ENCODE results near the gene RAF1. TPM values are rescaled to one million over a fixed set of nuclear protein-coding genes. Genes with fewer than 3 reads are reported as not detected.

RAF1 gene
- total RNA-seq, 1 experiment from 2014 or later, result 64.3 TPM

DNA sequence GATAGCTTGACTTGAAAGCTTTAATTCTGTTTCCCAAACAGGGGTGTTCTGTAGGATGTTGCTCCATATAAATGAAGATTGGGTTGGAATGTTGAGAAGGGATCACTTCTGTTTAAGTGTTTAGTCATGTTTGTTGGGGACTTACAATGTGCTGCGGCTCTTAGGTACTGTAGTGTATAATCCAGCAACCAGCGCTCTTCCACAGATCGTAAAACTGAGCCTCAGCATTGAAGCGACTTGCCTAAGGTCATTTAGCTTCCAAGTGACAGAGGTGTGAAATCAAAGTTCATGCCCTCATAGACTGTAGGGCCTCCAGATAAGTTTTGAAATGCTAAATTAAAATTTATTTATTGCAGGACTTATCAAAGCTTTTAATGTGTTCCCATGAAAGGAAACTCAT, 105.2 kb downstream of the RAF1 start (continued):
- TF ChIP-seq YY1 (IDR thresholded peaks at IDR 0.05; ENCODE audit: extremely low read depth, insufficient replicate concordance, low read depth, low read length), result no peak
- TF ChIP-seq ZFX (IDR thresholded peaks at IDR 0.05), result no peak
- no peak for TF ChIP-seq POLR2A (IDR thresholded peaks at IDR 0.05; ENCODE audit: borderline replicate concordance, extremely low read depth, insufficient read depth, insufficient read length)

DNA sequence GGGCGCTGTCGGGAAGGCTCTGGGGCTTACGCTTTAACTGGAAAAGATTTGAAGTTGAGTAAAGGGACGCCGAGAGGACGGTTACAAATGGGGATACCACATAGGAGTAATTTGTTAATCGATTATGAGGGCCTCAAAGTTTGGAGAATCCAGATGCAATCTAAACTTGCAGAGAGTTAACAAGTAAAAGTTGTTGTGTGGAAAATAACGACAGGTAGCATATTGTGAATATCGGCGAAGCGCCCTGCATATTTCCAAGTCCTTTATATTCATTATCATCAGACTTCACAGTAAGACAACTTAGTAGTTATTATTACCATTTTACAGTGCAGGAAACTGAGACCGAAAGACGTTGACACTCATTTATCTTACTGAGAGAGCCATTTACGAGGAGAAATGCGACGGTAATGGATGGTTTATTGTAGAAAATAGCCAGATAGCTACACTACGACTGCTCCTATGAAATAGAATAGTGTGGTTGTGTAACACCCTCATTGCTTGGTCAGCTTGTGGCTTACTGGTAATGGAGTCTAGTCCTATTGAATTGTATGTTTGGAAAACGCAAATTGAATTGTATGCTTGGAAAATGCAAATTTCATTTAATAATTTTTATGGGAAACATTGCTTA, 106.3 kb downstream of the RAF1 start:
- ATAC-seq (no peak), DNase-seq (ENCODE audit: low read depth, low spot score) (no peak)
- peak overlapping the region; percentile 95 for H3K9ac ChIP-seq (ENCODE audit: low read length)
- H3K9me2 ChIP-seq (ENCODE audit: insufficient read depth), result no peaks in the 10 kb centered on the region
- BruUV-seq (replicated peaks), result TSS peak; percentile 44
- H4K20me1 ChIP-seq (ENCODE audit: insufficient read depth), result peaks cover 6% of the 10 kb centered on the region; the same call in 1 of the 2 replicates
- ChIA-PET RAD21 (ENCODE audit: low non-redundant PET in 1 of 2, low total read pairs in 2 of 2, uncharacterized antibody in 2 of 2, unreplicated experiment in 2 of 2) (no interaction called here), POLR2A (interaction anchor here (0.6 kb wide), 1 partner anchor 12 kb away, joined by 3 read pairs; no protein-coding TSS in a partner anchor), CTCF (no interaction called here)
- H3K36me3 ChIP-seq (ENCODE audit: control insufficient read depth in 1 of 2, insufficient read depth in 2 of 2, low read length in 2 of 2), result no peaks in the 10 kb centered on the region
- TF ChIP-seq FOSL1 (IDR thresholded peaks at IDR 0.05; ENCODE audit: low read depth), result no peak
- 0 out of 2 replicates have a peak, but pooled peaks have one; percentile 14 for TF ChIP-seq CEBPB (IDR thresholded peaks at IDR 0.05; ENCODE audit: low read depth)
- TF ChIP-seq, protein P1, sequence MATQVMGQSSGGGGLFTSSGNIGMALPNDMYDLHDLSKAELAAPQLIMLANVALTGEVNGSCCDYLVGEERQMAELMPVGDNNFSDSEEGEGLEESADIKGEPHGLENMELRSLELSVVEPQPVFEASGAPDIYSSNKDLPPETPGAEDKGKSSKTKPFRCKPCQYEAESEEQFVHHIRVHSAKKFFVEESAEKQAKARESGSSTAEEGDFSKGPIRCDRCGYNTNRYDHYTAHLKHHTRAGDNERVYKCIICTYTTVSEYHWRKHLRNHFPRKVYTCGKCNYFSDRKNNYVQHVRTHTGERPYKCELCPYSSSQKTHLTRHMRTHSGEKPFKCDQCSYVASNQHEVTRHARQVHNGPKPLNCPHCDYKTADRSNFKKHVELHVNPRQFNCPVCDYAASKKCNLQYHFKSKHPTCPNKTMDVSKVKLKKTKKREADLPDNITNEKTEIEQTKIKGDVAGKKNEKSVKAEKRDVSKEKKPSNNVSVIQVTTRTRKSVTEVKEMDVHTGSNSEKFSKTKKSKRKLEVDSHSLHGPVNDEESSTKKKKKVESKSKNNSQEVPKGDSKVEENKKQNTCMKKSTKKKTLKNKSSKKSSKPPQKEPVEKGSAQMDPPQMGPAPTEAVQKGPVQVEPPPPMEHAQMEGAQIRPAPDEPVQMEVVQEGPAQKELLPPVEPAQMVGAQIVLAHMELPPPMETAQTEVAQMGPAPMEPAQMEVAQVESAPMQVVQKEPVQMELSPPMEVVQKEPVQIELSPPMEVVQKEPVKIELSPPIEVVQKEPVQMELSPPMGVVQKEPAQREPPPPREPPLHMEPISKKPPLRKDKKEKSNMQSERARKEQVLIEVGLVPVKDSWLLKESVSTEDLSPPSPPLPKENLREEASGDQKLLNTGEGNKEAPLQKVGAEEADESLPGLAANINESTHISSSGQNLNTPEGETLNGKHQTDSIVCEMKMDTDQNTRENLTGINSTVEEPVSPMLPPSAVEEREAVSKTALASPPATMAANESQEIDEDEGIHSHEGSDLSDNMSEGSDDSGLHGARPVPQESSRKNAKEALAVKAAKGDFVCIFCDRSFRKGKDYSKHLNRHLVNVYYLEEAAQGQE (IDR thresholded peaks at IDR 0.05; ENCODE audit: low read depth), result no peak
- intact Hi-C loops (cut with micrococcal nuclease), result loop anchor here (5.0 kb wide), 1 partner anchor 105 kb away; the partner anchor contains the start of gene RAF1
- H3K4me1 ChIP-seq (ENCODE audit: control insufficient read depth in 1 of 2, insufficient read depth in 2 of 2, low read length in 2 of 2), result peaks cover 3 to 20% of the 10 kb centered on the region in 2 experiments; a peak in 3 of 4 replicates
- H3K4me2 ChIP-seq (ENCODE audit: low read length), result peak overlapping the region; percentile 85
- no peaks in the 10 kb centered on the region for H3K27me3 ChIP-seq (ENCODE audit: insufficient read depth, low read length)
- peaks cover 57% of the 10 kb centered on the region for H3K79me2 ChIP-seq (ENCODE audit: insufficient read depth, low read length)
- peak overlapping the region; percentile 86 to 95 for H3K4me3 ChIP-seq (replicated peaks in 1 of 2; ENCODE audit: low read depth in 1 of 2, low read length in 2 of 2)
- H3K27ac ChIP-seq (ENCODE audit: low read depth, low read length), result peak overlapping the region; percentile 77
- H3K9me3 ChIP-seq (ENCODE audit: control insufficient read depth in 1 of 2, insufficient read depth in 1 of 2, low read depth in 1 of 2, low read length in 2 of 2), result no peaks in the 10 kb centered on the region
- peak overlapping the region; percentile 25 for H2AFZ ChIP-seq (ENCODE audit: low read depth, low read length, poor library complexity, severe bottlenecking)
